GM18858 (cell line): ENCODE data around the gene HOXC11.

ENCODE experiments used
- ATAC-seq: cut with Tn5 transposase; IDR thresholded peaks from one replicate; pipeline ENCODE4 v1.9.1; 2021; ENCODE audit not compliant: unreplicated experiment

HOXC11 gene

DNA sequence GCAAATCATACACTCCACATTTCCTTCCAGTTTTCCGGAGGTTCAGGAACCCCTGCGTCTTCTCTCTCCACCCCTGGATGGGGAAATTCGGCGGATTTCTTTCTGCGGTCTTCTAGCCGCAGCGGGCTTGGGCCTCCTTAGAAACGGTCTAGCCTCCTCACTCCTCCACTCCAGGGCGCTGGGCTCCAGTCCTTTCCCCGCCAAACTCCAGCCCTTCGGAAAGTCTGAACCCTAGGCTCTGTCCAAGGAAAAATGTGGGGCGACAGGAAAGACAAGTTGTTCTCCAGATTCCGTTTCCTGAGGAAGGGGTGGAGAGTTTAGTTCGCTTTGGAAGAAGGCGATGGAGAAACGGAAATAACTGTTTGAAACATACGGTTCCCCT is 10.6 kb downstream of the HOXC11 start:
- ATAC-seq = no peak

DNA sequence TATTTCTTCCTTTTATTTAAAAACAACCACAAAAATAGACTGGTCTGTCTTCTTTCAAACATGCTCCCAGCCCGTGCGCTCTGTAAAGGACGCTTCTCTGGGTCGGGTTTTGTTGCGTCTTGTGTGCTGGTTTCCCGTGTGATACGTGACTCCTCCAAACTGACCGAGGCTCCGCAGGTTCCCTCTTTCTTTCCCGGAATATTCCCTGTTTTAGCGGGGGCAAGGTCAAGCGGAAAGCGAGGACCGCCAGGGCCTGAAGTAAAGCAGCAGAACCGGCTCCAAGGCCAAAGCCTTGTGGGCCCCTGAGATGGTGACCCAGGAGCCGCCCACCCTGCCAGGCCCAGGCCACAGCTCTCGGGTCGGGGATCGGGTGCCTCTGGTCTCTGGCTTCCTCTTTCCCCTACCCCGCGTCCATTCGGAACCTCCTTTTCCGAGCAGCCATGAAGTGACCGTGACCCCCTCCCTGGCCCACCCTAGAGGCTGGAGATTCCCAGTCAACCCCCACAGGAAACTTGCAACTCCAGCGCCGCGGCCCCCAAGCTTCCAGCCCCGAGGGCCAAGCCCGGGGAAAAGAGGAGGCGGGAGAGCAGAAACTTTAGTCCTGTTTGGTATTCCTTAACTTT is 11.1 kb downstream of the HOXC11 start:
- no peak for ATAC-seq

- ATAC-seq = no peak
Measured at GRCh38 chr12:53984901-53985691, 12.2 kb downstream of the HOXC11 start, which contains the start of gene HOXC10. Gene HOXC10 (plus strand): TSS chr12:53985146. CDS start chr12:53985260, 114 bp downstream.

- no peak for ATAC-seq
Measured at GRCh38 chr12:53985692-53985993, 12.7 kb downstream of the HOXC11 start.

GRCh38 chr12:53985994-53986685 is 13.2 kb downstream of the HOXC11 start:
- no peak for ATAC-seq

GRCh38 chr12:53986686-53987483 is 14.0 kb downstream of the HOXC11 start:
- no peak for ATAC-seq

GRCh38 chr12:53987787-53988230 is 14.9 kb downstream of the HOXC11 start:
- no peak for ATAC-seq

DNA sequence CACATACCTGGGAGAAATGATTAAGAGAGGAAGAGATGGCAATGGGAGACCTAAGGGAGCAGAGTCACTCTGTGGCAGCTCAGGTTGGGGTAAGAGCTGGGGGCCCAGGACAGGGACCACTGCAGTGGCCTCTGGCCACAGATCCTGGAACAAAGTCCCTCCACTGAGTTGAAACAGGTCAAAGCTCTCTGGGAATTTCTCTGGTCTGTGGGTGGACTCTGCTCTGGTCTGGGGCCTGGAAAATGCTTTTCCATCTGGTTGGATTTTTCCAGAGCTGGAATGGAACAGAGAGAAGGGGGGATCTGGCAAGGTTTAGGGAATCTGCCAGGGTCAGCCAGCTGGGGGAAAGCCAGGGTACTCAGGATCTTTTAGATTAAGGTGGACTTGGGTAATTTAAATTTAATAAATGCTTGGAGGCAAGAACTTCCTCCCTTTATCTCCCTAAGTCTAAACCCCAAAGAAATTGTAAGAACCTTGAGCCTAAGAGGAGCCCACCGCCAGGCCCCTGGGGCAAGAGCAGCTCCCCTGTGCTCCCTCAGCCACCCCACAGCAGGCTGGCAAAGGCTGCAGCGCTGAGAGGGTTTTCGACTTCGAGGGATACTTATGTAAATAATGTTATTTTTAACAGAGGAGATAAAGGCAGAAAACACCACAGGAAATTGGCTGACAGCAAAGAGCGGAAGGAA is 15.8 kb downstream of the HOXC11 start:
- ATAC-seq = no peak

GRCh38 chr12:53989227-53990113 is 16.5 kb downstream of the HOXC11 start:
- no peak for ATAC-seq

- ATAC-seq = no peak
Measured at GRCh38 chr12:53990311-53991076, 17.6 kb downstream of the HOXC11 start.

GRCh38 chr12:53991077-53991460 is 18.1 kb downstream of the HOXC11 start:
- no peak for ATAC-seq

DNA sequence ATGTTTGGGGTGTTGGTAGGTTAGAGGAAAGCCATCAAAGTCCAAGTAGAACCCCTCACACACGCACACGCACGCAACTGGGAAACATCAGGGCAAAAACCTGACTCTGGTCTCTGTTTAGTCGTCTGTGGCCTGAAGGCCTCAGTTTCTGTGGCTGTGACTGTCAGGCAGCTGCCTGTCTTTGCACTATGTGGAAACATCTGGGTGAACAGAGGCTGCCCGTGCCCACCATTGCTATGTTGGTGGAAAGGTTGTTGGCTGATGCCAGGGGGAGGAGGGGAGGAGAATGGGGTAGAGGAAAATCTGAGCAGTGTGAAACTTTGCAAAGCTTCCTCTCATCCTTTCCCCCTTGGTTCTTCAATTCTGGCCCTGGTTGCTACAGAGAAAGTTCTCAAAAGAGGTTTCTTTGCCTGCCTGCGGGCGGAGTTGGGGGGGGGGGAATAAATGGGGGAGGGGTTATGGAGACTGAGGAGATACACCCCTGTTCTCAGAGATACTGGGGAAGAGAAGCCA is 19.5 kb downstream of the HOXC11 start:
- no peak for ATAC-seq

DNA sequence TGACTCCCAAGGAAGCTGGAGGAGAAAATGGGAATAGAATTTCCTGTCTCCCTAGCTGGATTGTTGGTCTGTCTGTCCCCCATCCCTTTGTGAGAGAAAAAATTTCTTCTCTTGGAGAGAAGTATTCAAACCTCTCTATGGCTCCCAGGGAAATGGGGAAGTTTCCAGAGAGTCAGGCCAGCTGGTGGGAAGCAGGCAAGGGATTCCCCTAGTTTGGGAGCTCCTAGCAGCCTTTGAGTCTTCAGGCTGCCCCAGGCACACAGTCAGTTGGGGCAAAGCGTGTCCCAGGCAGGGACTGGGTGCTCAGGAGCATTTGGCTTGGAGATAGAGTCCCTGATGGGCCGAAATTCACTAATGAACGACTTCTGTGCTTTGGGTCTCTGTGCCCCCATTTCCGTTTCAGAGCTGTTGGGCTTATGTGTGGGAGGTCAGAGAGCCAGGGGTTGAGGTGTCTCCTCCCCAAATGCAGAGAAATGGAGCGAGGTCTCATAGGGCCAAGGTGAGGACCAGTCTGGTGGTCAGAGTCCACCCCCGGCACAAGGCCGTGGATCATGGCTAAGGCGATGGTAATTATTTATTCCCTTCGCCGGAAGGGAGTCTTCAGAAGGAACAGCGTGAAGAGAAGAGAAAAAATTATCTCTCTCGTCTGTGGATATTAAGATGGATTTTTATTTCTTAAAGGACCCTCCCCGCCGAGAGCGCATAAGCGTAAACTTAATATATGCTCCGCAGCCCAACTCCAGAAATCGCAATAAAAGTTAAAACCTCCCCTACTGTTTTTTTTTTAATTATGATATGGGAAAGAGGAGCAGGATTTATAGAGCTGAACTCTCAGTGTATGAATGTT is 20.5 kb downstream of the HOXC11 start:
- no peak for ATAC-seq

DNA sequence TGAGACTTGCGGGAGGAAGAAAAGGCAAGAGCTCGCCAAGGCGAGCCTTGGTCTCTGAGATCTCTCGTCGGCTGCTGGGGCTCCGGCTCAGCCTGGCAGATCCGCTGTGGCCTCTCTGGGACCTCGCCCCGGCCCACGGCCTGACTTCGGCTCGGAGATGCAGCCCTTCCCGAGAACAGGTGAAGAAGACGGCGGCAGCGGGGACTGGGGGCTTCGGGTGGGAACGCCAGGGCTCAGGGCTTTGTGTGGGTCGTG is 21.0 kb downstream of the HOXC11 start:
- ATAC-seq = no peak

- no peak for ATAC-seq
Measured at GRCh38 chr12:53994264-53995001, 21.5 kb downstream of the HOXC11 start.

- ATAC-seq = no peak
Measured at GRCh38 chr12:53995002-53995377, 22.1 kb downstream of the HOXC11 start.

GRCh38 chr12:53995378-53996239 is 22.7 kb downstream of the HOXC11 start:
- no peak for ATAC-seq
